CD4-positive, alpha-beta T cell treated with Interleukin-4 for 4 hours (primary cell): Measurements from ENCODE around the gene DNAI2.
A peak's percentile ranks its signal among the peaks of the same experiment; 100 is the strongest.

Source experiments
- DNase-seq: peaks from one replicate; pipeline ENCODE4 v3.0.0-alpha.2; 2020

Gene DNAI2

DNA sequence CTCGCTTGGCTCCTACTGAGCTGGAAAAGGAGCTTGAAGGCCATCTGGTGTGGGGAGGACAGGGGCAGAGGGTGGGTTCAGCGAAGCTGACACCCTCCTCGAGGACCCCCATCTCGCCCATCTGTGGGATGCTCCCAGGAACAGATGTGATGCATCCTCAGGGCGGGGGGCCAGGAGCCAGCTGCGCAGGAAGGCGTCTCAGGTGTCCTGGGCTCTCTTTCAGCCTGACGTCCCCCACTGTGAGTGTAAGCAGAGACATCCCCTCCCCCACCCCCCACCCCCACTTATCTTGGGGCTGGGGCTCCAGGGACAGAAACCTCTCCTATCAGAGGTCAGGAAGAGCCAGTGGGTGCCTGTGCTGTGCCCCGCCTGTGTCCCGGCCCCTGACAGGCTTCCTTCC, 68.2 kb downstream of the DNAI2 start:
- DNase-seq = no peak

DNA sequence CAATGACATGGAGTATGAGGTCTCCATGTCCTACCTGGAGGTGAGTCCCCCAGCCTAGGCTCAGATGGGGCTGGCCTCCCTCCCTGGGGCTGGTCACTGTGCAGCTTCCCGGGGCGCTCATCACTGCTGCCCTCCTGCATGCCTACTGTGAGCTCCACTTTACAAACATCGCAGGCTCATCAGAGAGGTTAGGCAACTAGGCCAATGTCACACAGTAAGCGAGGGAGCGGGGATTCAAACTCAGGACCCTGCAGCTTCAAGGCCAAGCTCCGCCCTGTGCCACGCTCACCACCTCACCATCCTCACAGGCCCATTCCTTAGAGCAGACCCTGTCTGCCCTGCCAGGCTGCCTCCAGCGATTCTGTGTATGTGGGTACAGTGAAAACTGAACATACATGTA, 69.1 kb downstream of the DNAI2 start:
- no peak for DNase-seq

- DNase-seq = no peak
Measured at GRCh38 chr17:74343526-74344284, 69.7 kb downstream of the DNAI2 start.

- no peak for DNase-seq
Measured at GRCh38 chr17:74344658-74345057, 70.6 kb downstream of the DNAI2 start.

DNA sequence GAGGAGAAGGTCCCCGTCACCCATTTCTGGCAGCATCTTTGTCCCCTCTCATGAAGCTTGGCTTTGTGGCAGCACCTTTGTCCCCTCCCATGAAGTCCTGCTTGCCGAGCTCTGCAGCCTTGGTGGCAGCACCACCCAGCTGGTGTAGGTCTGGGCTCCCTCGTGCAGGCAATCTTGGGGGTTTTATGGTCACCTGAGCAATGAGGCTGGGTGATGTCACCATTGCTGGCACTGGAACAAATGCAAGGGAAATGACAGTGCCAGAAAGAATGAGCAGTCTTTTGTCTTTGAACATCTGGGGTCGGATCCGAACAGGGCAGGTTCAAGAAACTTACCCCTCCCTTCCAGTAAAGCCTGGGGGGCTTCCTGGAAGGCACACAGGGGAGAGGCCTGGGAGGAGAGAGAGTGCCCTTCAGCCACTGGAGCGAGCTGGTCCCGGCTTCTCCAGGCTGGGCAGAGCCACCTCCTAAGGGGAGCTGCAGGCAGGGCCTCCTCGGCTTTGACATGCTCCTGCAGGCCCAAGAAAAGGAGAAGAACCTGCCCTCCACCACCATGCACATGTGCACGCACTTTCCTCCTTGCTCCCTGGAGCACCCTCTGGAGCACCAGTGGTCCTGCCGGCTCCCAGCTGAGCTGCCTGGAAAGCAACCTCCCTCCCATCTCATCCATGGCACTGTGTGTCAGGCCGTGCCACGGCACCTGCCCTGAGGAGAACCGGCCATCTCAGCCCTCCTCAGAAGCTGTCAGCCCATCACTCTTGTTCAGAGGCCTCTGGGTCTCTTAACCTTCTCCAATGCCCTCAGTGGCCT, 71.6 kb downstream of the DNAI2 start:
- no peak for DNase-seq

GRCh38 chr17:74347646-74348045, 73.6 kb downstream of the DNAI2 start:
- no peak for DNase-seq

- DNase-seq = no peak
Measured at GRCh38 chr17:74349120-74349519, 75.1 kb downstream of the DNAI2 start.

- DNase-seq = no peak
Measured at GRCh38 chr17:74350486-74350885, 76.5 kb downstream of the DNAI2 start.

DNA sequence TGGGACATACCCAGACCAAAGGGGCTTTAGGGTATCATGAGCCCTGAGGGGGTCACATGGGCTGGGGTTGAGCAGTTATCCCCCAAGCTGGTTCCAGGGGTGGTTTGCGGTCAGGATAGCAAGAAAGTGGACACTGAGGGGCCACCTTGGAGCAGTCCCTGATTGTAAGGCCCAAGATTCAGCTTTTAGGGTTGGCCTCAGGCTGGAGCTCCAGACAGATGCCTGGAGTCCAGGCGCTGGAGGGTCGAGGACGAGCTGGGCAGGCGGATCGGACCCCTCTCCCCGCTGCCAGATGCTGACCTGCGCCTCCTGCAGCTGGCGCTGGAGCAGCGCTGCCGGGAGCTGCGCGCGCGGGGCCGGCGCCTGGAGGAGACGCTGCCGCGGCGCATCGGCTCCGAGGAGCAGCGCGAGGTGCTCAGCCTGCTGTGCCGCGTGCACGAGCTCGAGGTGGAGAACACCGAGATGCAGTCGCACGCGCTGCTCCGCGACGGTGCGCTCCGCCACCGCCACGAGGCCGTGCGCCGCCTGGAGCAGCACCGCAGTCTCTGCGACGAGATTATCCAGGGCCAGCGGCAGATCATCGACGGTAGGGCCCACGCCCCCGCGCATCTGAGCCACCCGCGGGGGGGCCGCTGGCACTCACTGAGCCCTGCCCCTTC, 77.6 kb downstream of the DNAI2 start:
- DNase-seq = no peak

DNA sequence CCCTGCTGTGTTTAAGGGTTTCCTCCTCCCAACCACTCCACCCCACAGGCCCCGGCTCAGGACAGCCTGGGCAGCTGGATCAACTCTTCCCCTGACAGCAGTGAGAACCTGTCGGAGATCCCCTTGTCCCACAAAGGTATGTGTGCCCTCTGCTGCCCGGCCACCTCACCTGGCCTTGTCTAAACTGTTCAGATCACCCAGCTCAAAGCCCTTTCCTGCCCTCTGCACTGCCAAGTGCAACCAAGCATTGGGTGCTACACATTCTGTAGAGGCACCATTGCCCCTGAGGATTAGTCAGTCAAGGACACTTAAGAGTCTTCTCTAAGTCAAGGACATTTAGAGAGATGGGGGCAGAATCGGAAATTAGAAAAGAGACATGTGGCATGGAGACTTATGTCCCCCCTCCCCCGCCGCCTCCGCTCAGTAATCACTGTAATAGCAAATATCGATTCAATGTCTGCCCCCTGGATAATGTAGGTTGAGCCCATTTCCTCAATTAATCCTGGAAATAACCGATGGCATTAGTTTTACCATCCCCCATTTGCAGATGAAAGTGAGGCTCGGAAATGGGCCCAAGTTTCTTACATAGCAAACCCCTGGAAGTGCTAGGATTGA, 79.5 kb downstream of the DNAI2 start:
- DNase-seq = no peak

DNA sequence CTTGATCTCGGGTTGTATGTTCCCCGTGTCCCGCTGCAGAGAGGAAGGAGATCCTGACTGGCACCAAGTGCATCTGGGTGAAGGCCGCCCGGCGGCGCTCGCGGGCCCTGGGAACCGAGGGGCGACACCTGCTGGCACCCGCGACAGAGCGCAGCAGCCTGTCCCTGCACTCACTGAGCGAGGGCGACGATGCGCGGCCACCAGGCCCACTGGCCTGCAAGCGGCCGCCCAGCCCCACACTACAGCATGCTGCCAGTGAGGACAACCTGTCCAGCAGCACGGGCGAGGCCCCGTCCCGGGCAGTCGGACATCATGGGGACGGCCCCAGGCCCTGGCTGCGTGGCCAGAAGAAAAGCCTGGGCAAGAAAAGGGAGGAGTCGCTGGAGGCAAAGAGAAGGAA, 80.1 kb downstream of the DNAI2 start:
- peak; percentile 37 for DNase-seq

- DNase-seq = no peak
Measured at GRCh38 chr17:74354561-74354960, 80.5 kb downstream of the DNAI2 start.

DNA sequence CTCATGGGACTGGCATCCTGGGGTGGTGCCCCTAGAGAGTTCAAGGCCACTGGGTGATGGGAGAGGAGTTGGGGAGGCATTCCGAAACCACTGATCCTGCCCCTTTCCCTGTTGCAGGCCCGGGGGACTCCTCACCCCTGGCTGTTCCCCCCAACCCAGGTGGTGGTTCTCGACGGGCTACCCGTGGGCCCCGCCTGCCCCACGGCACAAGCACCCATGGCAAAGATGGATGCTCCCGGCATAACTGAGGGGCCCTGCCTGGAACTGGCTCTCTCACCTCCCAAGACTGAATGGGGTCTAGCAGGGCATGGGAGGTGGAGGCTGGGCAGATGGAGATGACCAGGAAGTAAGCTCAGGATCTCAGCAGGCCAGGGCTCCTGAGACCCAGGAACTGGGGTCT, 81.0 kb downstream of the DNAI2 start:
- no peak for DNase-seq

DNA sequence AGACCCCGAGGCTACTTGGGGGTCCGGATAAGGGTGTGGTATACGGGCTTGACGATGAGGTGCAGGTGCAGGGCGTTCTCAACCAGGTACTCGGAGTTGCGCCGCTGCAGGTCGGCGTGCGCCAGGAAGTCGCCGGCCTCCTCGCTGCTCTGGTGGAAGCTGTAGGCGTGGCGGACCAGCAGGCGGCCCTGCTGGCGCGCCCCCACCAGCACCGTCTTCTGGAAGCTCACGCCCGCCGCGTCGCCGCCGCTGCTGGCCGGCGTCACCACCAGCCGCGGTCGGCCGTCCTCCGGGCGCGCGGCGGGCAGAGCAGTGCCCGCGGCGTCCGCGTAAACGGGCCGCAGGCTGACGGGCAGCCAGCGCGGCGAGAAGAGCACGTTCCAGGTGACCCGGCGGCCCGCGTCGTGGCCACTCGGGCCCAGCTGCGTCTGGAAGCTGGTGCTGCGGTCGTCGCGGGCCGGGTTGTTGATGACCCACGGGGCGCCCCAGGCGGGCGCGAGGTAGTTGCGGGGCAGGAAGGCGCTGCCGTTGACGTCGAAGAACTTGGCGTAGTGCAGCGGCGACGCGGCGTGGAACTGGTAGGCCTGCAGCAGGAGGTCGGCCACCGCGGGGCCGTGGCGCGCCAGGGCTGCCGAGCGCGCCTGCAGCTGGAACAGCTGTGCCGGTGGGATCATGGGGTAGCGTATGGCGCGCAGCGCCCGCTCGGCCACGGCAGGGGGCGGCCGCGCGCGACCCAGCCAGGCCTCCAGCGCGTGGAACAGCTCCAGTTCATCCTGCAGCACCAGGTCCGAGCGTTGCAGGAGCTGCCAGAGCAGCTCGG, 82.8 kb downstream of the DNAI2 start:
- DNase-seq = no peak

GRCh38 chr17:74357466-74357809, 83.4 kb downstream of the DNAI2 start:
- DNase-seq = no peak

GRCh38 chr17:74358697-74359096, 84.7 kb downstream of the DNAI2 start:
- DNase-seq = no peak

- DNase-seq = no peak
Measured at GRCh38 chr17:74359916-74360315, 85.9 kb downstream of the DNAI2 start.

GRCh38 chr17:74360899-74361229, 86.8 kb downstream of the DNAI2 start:
- no peak for DNase-seq

- DNase-seq = peak; percentile 10
Measured at GRCh38 chr17:74361230-74362068, 87.4 kb downstream of the DNAI2 start, which contains the start of gene BTBD17. BTBD17 (minus strand) TSS chr17:74361868; CDS start chr17:74361819, 49 bp downstream.

DNA sequence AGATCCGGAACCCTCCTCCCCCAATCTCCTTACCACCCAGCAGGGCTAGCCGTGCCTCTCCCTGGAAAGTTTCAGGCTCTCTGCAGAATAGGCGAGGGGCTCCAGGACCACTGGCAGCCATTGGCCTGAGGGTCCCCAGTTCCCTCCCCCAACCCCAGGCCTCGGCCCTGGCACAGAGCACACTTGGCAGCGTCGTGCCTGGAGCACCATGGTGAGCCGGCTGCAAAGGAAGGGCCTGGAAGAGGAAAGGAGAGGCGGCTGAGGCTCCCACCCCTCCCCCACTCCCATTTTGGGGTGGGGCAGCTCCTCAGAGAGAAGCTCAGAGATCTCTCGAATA, 88.0 kb downstream of the DNAI2 start:
- DNase-seq = no peak

- no peak for DNase-seq
Measured at GRCh38 chr17:74362810-74363498, 88.9 kb downstream of the DNAI2 start.
